LNCaP clone FGC (cell line): Measurements from ENCODE around the gene VEGFA.

ENCODE experiments used
- DNase-seq: peaks from one replicate; pipeline ENCODE4 v3.0.0-alpha.2; 2011; ENCODE audit warnings: low read depth
- H3K4me3 ChIP-seq: 2 replicates; pipeline ENCODE4 v1.5.1; 2011; ENCODE audit warnings: mild to moderate bottlenecking, low read depth, low read length, control low read depth
- CTCF ChIP-seq: IDR thresholded peaks from 2 replicates; pipeline ENCODE4 v1.5.1; 2012; ENCODE audit warnings: mild to moderate bottlenecking; ENCODE audit not compliant: control insufficient read depth, insufficient read depth; ENCODE audit errors: extremely low read depth

Gene VEGFA

GRCh38 chr6:43773050-43773979 is 3.3 kb downstream of the VEGFA start:
- peak; percentile 76 for TF ChIP-seq CTCF
- H3K4me3 ChIP-seq: peak overlapping the region; percentile 95
- peak; percentile 58 for DNase-seq

- H3K4me3 ChIP-seq: peak overlapping the region; percentile 95
- no peak for DNase-seq
- no peak for TF ChIP-seq CTCF
Observed at GRCh38 chr6:43773980-43774775, 4.2 kb downstream of the VEGFA start.

- TF ChIP-seq CTCF: peak; percentile 64
- H3K4me3 ChIP-seq: peak overlapping the region; percentile 95
- DNase-seq: no peak
Observed at GRCh38 chr6:43774776-43775534, 4.9 kb downstream of the VEGFA start.

GRCh38 chr6:43775535-43775885 is 5.5 kb downstream of the VEGFA start:
- no peak overlapping the region for H3K4me3 ChIP-seq
- no peak for TF ChIP-seq CTCF
- DNase-seq: no peak

GRCh38 chr6:43776115-43776798 is 6.2 kb downstream of the VEGFA start:
- DNase-seq: no peak
- no peak overlapping the region for H3K4me3 ChIP-seq

More at GRCh38 chr6:43776115-43776798, 6.2 kb downstream of the VEGFA start:
- no peak for TF ChIP-seq CTCF
